Measurements from ENCODE around the gene LIF.

GRCh38 chr22:30205281-30206115, 41.1 kb downstream of the LIF start:
- no peak for TF ChIP-seq CTCF (IDR thresholded peaks at IDR 0.05; ENCODE audit: extremely low read depth in 1 of 2, insufficient read depth in 1 of 2, low read depth in 1 of 2, low read length in 2 of 2)
- no peak for TF ChIP-seq POLR2AphosphoS5 (IDR thresholded peaks at IDR 0.05; ENCODE audit: insufficient read depth, low read depth, low read length)
- TF ChIP-seq POLR2A (IDR thresholded peaks at IDR 0.05; ENCODE audit: low read depth, low read length): no peak
- TF ChIP-seq EZH2 (IDR thresholded peaks at IDR 0.05; ENCODE audit: borderline replicate concordance, low read depth, low read length, severe bottlenecking): no peak
